HG03520 (cell line): Measurements from ENCODE around the gene KLHL25.

ENCODE experiments used
- ATAC-seq: cut with Tn5 transposase; IDR thresholded peaks from one replicate; pipeline ENCODE4 v1.9.1; 2021; ENCODE audit warnings: mild to moderate bottlenecking, moderate library complexity; ENCODE audit not compliant: unreplicated experiment

KLHL25 gene

DNA sequence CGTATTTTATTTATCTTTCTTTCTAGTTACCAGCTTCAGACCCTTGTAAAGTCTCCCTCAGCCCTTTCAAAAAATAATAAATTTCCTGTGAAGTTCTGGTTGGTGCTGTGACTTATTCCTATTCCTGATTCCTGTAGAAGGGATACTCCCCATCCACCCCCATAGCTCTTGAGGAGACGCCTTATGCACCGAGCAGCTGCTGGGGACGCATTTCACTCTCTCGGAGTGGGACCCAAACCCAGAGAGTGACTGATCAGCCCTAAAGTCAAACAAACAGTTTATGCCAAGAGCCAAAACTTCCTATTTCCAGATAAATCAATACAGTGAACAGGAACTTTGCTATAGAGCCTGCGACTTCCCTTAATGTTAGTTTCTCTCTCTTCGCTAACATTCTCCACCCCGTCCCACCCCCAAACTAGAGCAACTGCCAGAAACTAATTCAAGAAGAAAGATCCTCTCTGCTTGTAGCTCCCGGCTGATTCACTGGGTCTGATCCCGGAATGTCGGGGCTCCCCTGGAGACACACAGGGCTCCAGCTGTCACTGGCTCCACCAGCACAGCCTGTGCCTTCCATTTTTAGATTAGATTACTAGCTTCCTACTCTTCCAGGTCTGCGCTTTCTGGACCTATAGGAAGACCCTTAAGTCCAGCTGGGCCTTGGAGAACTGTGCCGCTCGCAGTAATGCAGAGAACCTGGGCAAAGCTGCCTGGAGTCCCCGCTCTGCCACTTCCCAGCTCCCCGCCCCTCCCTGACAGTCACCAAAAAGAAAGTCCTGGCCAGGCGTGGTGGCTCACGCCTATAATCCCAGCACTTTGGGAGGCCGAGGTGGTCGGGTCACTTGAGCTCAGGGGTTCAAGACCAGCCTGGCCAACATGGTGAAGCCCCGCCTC lies 45.2 kb downstream of the KLHL25 start:
- no peak for ATAC-seq

DNA sequence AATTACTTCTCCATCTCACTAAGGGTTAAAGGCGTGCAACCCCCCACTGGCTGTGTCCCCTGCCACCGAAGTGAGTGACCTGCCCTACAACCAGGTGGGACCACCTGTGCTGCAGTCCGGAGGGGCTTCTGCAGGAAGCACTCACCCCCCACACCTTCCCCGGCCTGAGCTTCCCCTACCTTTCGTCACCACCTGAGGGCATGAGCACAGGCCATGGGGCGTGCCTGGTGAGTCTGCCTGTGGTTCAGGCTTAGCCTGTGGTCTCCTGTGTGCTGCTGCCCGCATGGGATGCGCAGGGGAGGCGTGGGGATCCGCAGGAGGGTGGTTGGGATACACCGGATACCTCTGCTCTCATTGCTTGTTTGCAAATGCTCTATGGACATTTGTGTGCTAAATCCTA lies 46.0 kb downstream of the KLHL25 start:
- ATAC-seq: no peak

DNA sequence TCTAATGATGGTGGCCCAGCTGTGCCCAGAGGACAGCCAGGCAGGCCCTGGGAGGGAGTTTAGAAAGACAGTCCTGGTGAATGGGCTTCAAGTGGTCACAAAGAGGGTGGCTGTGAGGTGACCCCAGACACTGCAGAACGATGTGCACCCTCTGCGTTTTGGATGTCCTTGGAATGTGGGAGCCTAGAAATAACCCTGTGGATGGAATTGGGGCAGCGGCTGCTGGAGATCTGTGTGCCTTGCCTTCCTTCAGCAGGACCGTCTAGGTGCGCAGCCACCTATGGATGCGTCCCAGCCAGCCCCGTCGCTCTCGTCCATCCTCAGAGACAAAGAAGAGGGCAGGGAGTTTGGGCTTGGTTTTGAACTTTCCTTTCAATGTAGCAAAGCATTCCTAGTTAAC lies 46.5 kb downstream of the KLHL25 start:
- ATAC-seq: no peak

DNA sequence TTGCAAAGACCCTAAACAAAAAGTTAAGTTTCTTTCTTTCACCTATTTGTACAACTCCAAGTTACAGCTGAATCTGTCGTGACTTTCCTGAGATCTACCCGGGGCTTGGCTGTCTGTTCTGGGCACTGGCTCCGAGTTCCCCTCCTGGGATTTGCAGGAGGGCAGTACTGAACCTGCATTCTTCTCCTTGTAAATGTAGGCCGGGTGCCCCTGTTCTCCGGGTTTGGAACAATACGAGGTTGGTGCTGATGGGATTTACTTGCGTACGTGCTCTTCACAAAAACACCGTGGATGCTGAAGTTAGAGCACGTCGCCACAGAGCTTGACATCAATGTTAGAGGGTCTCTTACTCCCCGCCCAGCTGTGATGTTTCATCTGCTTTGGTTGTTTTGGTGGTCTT lies 48.1 kb downstream of the KLHL25 start:
- ATAC-seq: no peak

DNA sequence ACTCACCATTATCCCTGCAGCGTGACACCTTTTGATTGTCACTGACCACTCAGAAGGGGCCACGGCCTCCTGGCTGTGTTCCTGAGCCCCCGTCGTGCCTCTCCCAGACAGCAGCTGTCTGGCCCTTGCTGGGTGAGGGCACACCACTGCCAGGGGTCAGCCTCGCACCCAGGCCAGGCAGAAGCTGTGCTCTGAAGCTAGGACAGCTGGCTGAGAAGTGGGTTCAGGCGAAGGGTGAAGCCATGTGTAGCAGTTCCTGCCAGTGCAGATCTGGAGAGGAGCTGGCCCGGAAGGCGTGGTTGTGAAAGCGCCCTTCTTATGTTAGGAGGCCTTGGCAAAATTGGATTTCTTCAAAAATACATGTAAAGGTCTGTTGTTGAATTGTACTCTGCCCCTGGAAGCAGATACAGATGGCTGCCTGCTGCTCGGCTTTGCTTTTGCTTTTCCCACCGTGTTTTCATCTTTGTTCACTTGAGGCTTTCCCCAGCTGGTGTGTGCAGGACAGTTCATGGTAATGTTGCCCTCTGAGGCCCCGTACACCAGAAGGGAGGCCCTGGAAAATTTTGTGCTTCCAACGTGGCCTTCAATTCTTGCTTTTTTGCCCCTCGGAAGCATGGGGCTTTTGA lies 49.1 kb downstream of the KLHL25 start:
- ATAC-seq: no peak

DNA sequence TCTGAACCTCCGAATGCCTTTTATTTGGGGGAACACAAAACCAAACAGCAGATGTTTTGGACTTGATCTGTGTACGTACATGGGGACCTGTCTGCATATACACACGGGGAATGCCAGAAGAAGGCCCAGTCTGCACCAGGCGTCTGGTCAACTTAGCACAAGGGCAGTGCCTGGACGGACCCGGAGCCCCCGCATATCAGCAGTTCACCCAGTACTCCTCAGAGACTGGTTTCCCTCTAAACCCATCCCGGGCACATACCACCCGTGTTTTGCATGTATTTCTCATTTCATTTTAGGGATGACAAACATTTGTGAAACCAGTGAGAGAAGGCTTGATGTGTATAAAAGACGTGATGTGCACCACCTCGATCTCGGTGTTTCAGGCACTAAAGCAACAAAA lies 49.7 kb downstream of the KLHL25 start:
- no peak for ATAC-seq

DNA sequence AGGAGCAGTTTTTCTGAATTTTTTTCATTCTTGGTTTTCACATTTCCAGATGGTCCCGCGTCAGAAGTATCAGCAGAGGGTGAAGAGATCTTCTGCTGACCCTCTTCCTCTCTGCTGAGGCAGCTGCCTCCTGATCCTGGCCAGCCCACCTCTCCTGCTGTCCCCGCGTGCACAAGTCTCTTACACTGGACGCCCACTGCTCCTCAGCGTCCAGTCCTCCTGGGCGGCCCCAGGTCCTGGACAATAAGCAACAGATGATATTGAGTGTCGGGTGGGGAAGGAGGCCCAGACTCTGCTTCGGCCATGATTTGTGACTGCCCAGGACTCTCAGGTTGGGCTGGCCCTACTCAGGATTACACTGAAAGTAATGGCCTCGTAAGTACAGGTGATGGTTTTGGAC lies 50.1 kb downstream of the KLHL25 start:
- no peak for ATAC-seq

DNA sequence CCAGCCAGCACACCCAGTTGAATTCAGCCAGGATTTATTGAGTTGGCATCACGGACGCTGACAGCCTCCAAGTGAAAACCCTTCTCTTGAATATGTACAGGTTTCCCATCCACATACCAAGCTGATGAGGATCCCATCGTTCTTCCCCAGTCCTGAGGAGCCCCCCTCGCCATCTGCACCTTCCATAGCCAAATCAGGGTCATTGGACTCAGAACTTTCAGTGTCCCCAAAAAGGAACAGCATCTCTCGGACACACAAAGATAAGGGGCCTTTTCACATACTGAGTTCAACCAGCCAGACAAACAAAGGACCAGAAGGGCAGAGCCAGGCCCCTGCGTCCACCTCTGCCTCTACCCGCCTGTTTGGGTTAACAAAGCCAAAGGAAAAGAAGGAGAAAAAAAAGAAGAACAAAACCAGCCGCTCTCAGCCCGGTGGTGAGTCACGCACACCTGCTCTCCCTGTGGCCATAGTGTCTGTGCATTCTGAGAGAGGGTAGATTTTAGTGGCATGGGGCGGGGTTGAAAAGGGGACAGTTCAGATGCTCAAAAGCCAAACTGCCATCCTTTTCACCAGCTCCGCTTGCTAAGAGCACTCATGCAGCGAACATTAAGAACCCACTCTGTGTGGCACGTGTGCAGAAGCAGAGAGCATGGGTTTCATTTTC lies 51.2 kb downstream of the KLHL25 start:
- ATAC-seq: no peak

DNA sequence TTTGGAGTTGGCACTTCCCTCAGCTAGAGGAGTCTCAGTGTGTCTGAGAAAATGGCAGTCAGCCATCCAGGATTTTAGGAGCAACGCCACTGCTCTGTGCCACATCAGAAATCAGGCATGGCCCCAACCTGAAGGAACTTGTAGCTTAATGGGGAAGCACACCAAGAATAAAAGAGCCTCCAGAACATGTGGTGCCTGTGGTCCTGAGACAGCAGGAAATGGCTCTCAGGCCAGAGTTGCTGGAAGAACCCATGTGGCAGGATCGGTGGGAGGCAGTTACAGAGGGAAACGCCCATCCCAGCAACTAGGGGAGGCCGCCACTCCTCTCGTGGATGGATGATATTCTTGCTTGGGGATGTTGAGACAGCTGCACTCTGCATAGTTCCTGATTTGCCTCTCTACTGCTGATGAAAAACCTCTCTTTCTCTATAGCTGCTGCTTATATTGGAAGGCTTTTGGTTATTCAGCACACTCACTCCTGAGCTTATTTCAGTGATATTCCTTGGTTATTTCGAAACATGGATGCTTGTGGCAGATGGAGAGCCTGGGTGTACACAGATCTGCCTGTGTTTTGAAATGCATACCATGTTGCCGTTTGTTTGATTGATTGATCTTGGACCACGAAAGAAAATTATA lies 52.4 kb downstream of the KLHL25 start:
- ATAC-seq: no peak

DNA sequence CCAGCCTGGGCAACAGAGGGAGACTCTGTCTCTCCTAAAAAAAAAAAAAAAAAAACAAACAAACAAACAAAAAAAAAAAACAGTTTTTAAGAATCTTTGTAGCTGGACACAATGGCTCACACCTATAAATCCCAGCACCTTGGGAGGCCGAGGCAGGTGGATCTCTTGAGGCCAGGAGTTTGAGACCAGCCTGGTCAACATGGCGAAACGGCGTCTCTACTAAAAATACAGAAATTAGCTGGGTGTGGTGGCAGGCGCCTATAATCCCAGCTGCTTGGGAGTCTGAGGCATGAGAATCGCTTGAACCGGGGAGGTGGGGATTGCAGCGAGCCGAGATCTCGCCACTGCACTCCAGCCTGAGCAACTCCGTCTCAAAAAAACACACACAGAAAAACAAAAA lies 53.1 kb downstream of the KLHL25 start:
- no peak for ATAC-seq

DNA sequence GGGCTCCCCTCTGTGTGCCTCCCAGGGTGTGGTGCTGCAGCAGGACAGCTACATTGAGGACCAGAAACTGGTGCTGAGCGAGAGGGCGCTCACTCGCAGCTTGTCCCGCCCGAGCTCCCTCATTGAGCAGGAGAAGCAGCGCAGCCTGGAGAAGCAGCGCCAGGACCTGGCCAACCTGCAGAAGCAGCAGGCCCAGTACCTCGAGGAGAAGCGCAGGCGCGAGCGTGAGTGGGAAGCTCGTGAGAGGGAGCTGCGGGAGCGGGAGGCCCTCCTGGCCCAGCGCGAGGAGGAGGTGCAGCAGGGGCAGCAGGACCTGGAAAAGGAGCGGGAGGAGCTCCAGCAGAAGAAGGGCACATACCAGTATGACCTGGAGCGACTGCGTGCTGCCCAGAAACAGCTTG lies 53.7 kb downstream of the KLHL25 start:
- no peak for ATAC-seq

DNA sequence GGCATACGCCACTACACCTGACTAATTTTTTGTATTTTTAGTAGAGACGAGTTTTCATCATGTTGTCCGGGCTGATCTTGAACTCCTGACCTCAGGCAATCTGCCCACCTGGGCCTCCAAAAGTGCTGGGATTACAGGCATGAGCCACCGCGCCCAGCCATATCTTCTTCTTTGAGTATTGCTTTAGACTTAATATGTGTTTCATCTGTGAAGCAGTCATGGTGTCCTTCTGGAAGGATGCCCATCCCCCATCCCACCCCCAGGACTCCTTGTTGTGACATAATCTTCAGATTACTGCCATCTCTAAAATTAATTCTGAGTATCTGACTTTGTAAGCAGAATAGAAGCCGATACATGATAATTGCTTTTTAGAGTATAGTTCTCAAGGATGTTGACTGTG lies 57.7 kb downstream of the KLHL25 start:
- ATAC-seq: no peak

DNA sequence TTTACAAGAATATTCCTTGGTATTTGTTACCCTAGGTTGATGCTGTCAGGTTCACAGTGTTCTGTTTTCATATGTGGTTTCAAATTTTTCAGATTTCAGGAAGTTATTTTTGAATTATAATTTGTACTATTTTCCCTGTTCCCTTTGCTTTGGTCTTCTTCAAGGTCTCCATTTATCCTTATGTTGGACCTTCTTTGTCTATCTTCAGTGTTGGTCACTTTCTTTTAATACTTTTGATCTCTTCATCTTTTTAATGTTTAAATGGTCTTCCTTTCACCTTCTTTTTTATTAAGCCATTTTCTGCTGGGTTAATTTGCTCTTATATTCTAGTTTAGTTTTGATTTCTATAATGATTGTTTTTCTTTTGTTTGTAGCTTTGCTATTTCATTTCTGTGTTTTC lies 61.3 kb downstream of the KLHL25 start:
- ATAC-seq: no peak

DNA sequence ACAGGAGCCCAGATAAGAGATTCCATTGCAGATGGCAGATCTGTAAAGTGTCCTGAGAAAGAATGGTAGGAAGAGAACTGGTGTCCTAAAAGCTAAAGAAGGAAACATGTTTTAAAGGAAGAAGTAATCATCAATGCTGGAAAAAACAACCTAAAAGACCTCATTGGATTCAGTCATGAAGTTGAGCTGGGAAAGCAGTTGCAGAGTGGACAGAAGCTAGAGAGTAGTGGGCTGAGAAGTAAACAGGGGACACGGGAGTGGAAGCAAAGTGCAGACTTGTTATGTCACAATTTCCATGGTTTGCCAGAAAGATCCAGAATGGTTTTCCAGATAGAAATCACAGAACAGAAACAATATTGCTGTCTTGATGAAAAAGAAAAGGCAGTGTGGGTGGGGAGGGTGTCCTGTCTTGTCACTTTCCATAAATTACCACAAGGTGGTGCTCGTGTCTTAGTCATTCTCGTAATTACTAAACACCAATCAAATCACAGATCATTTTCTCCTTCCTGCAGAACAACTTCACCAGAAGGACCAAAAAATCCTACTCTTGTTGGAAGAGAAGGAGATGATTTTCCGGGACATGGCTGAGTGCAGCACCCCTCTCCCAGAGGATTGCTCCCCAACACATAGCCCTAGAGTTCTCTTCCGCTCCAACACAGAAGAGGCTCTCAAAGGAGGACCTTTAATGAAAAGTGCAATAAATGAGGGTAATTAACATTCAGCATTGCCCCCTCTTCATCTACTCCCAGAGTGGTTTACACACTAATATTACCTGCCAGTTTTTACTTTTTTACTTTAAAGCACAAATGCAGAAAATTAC lies 64.5 kb downstream of the KLHL25 start:
- no peak for ATAC-seq

DNA sequence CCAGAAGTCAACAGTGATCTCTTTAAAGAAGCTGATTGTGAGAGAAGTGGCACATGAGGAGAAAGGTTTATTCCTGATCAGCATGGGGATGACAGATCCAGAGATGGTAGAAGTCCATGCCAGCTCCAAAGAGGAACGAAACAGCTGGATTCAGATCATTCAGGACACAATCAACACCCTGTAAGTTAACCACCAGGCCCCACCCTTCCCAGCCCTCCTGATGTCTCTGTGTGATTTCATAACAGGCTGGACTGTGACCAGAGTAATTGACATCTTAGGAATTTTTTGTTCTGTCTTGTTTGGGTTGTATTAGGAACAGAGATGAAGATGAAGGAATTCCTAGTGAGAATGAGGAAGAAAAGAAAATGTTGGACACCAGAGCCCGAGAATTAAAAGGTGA lies 67.7 kb downstream of the KLHL25 start:
- no peak for ATAC-seq

DNA sequence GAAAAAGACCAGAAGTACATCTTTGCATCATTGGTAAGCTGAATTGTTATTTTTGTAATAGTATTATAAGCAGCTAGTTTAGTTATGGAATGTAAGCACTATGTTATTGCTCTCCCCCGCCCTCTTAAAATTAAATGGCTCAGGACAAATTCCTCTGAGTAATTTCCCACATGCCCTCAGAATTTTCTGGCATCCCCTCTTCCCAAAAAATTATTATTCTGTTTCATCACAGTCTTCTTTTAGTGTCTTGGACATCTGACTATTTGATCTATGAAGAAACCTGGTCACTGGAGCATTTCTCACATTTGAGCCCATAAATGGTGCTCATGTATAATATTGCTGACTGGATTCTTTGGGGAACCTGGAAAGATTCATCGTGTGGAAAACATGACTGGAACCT lies 68.3 kb downstream of the KLHL25 start:
- ATAC-seq: no peak

DNA sequence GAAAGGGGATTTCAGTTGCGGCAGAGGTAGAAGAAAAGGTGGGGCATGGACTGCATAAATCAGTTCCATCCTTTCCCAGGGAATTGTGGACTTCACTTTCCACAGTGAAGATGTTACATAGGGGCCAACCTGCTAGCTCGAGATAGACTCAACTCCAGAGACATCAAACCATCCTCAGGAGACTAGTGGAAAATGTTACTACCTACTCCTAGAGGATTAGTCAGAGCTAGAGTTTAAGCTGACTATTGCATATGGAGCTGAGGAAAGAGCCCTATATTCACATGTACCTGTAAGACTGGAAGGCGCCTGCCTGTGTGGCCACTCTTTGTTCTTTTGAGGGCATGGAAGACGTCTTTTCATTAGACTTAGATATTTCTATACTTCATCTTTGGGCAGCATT lies 69.2 kb downstream of the KLHL25 start:
- ATAC-seq: no peak

DNA sequence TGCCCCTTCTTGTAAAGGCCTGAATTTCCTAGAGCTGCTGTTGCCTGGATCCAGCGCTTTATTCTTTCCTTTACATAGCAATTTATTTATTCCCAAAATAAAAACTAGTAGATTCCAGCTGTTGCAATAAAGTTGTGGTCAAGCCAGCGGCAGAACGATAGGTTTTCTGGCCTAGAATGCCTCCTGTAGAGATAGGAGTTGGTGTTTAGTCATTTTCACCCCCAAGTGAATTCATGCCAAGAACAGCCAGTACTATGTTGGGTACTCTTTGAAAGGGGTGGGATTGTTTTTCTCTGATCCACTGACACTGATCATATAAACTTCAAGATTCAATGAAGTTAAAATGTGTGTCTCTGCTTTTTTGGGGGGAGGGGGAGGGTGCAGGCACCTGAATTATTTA lies 69.7 kb downstream of the KLHL25 start:
- no peak for ATAC-seq

DNA sequence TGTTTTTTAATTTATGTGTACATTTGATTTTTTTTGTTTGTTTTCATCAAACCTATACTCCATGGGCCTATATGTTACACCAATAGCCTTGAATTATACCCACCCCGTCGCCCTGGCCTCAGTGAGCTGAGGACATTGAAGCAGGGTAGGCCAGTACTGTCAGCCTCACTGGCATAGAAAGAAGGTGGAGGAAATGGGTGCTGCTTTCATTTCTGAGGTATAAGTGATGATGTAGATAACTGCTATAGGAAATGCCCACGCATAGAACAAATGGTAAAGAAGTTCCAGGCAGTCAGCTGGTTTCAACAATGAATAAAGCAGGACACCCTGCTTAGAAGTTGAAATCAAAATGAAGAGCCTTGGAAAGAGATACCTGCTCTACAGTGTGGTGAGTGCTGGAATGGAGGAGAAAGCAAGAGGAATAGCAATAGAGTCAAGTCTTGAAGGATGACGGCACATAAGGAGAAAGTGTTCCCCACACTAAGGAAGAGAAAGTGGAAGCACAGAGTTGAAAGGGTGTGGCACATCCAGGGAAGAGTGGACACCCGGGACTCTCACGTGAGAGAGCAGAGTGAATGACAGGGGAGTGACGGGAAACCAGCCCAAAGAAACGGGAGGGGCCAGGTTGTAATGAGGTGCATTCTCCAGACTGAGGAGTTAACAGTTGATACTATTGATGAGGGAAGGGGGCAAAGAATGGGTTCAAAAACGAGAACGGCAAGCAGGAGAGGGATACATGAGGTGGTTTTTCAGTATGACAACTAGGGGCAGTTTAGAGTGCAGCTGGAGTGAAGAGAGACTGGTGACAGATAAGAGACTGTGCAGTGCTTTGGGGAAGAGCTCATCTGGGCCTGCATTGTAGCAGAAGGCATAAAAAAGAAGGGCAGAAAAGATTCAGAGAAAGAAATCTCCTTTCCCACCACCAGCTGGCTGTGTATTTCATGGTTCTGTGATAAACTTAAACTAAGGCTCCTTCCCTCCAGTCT lies 70.5 kb downstream of the KLHL25 start:
- ATAC-seq: no peak
